SK-N-SH (cell line): ENCODE measurements around the gene ANKRD65. TPM values are rescaled to one million over a fixed set of nuclear protein-coding genes. Genes with fewer than 3 reads are reported as not detected.

Source experiments
- CTCF ChIA-PET: fragments of 300-600, 350-600 bp; formaldehyde crosslinking; extraction: SDS; loops from one replicate; lab custom pipeline; 2021; lab: Yijun Ruan, JAX
- POLR2A ChIA-PET: fragments of 350-600 bp; sonication (Branson Sonifier 250); formaldehyde crosslinking; extraction: SDS; loops from one replicate; lab custom pipeline; 2020; ENCODE audit warnings: antibody characterized with exemption, inconsistent platforms; lab: Yijun Ruan, JAX
- DNase-seq: peaks from one replicate; pipeline ENCODE4 v3.0.0; 2012
- H2AFZ ChIP-seq: fragments of 200-600 bp; sonication (generic); 2 replicates; pipeline ENCODE4 v1.8.1; 2016; ENCODE audit warnings: antibody characterized with exemption, mild to moderate bottlenecking, low read depth
- H3F3A ChIP-seq: fragments of 200-600 bp; sonication (generic); replicated peaks from 2 replicates; pipeline ENCODE3; 2016; ENCODE audit warnings: antibody characterized with exemption, mild to moderate bottlenecking; ENCODE audit not compliant: insufficient read depth
- H3K27ac ChIP-seq, 2 experiments: fragments of 200-500 bp in 1 of 2; fragments of 200-600 bp in 1 of 2; sonication (Bioruptor generic) in 1 of 2; sonication (generic), shearing (Covaris generic) in 1 of 2; 2 replicates each; pipeline versions ENCODE4 v1.5.1 to v1.6.1; 2014 to 2016; ENCODE audit warnings: low read depth in 2 of 2, inconsistent platforms in 1 of 2, low read length in 1 of 2, mild to moderate bottlenecking in 1 of 2, mixed read lengths in 1 of 2
- H3K27me3 ChIP-seq: fragments of 200-600 bp; sonication (generic), shearing (Covaris generic); 2 replicates; pipeline ENCODE4 v1.6.1; 2016; ENCODE audit warnings: mixed run types; ENCODE audit not compliant: insufficient read depth
- H3K36me3 ChIP-seq, 2 experiments: fragments of 200-500 bp in 1 of 2; fragments of 200-600 bp in 1 of 2; sonication (Bioruptor generic) in 1 of 2; sonication (generic) in 1 of 2; replicated peaks in 1 of 2; 2 replicates each; pipeline versions ENCODE3 to v1.5.1; 2014 to 2016; ENCODE audit warnings: low read length in 1 of 2, mild to moderate bottlenecking in 1 of 2; ENCODE audit not compliant: insufficient read depth in 2 of 2, control insufficient read depth in 1 of 2
- H3K4me1 ChIP-seq, 2 experiments: fragments of 200-500 bp in 1 of 2; fragments of 200-600 bp in 1 of 2; sonication (Bioruptor generic) in 1 of 2; sonication (generic), shearing (Covaris generic) in 1 of 2; 2 replicates each; pipeline versions ENCODE4 v1.5.1 to v1.6.1; 2014 to 2016; ENCODE audit warnings: low read depth in 1 of 2, low read length in 1 of 2, mixed run types in 1 of 2; ENCODE audit not compliant: insufficient read depth in 2 of 2, control insufficient read depth in 1 of 2
- H3K4me2 ChIP-seq: fragments of 200-600 bp; sonication (generic), shearing (Covaris generic); 2 replicates; pipeline ENCODE4 v1.6.1; 2017; ENCODE audit warnings: mixed run types
- H3K4me3 ChIP-seq, 2 experiments: fragments of 200-500 bp in 1 of 2; fragments of 200-600 bp in 1 of 2; sonication (Bioruptor generic) in 1 of 2; sonication (generic), shearing (Covaris generic) in 1 of 2; 2 replicates each; pipeline versions ENCODE4 v1.5.1 to v1.8.1; 2014 to 2016; ENCODE audit warnings: low read depth in 2 of 2, inconsistent platforms in 1 of 2, low read length in 1 of 2, mild to moderate bottlenecking in 1 of 2, mixed read lengths in 1 of 2, moderate library complexity in 1 of 2
- H3K79me2 ChIP-seq: fragments of 200-600 bp; sonication (generic); 2 replicates; pipeline ENCODE4 v1.8.1; 2017; ENCODE audit warnings: mild to moderate bottlenecking; ENCODE audit not compliant: insufficient read depth
- H3K9ac ChIP-seq: fragments of 200-600 bp; sonication (generic); 2 replicates; pipeline ENCODE4 v1.6.1; 2017; ENCODE audit warnings: mixed run types
- H3K9me2 ChIP-seq: fragments of 200-600 bp; sonication (generic); 2 replicates; pipeline ENCODE4 v1.6.1; 2017; ENCODE audit warnings: mixed run types
- H3K9me3 ChIP-seq: fragments of 200-600 bp; sonication (generic); 2 replicates; pipeline ENCODE4 v1.6.1; 2017; ENCODE audit warnings: mixed run types, mild to moderate bottlenecking, moderate library complexity
- H4K20me1 ChIP-seq: fragments of 200-600 bp; sonication (generic); 2 replicates; pipeline ENCODE4 v1.6.1; 2017; ENCODE audit warnings: mild to moderate bottlenecking, mixed run types; ENCODE audit not compliant: insufficient read depth
- FOSL2 ChIP-seq: IDR thresholded peaks from 2 replicates; pipeline ENCODE4 v1.4.0; 2012; ENCODE audit warnings: low read depth, mild to moderate bottlenecking, moderate library complexity, borderline replicate concordance
- FOXJ3 ChIP-seq: sonication (generic); formaldehyde crosslinking; IDR thresholded peaks from 2 replicates; pipeline ENCODE4 v1.5.1; 2020; ENCODE audit warnings: mild to moderate bottlenecking, missing genetic modification reagents
- GABPA ChIP-seq: IDR thresholded peaks from 2 replicates; pipeline ENCODE4 v1.4.0; 2012; ENCODE audit warnings: low read depth, mild to moderate bottlenecking
- GATA2 ChIP-seq: sonication (generic); formaldehyde crosslinking; IDR thresholded peaks from 2 replicates; pipeline ENCODE4 v1.5.0; 2020; ENCODE audit warnings: mild to moderate bottlenecking, missing genetic modification reagents
- IRF3 ChIP-seq: fragments of 150-350 bp; IDR thresholded peaks from 2 replicates; pipeline ENCODE4 v1.6.1; 2016; ENCODE audit warnings: mild to moderate bottlenecking, low read depth, low read length
- MAX ChIP-seq: IDR thresholded peaks from 2 replicates; pipeline ENCODE4 v1.4.0; 2012; ENCODE audit warnings: low read depth
- MEF2A ChIP-seq: IDR thresholded peaks from 2 replicates; pipeline ENCODE4 v1.4.0; 2012; ENCODE audit warnings: low read depth, borderline replicate concordance
- MXI1 ChIP-seq: IDR thresholded peaks from 2 replicates; pipeline ENCODE4 v1.6.1; 2012; ENCODE audit warnings: mild to moderate bottlenecking, low read depth, low read length, improper control_type of control experiment
- PBX3 ChIP-seq: IDR thresholded peaks from 2 replicates; pipeline ENCODE4; 2012
- RAD21 ChIP-seq: IDR thresholded peaks from 2 replicates; pipeline ENCODE4 v1.6.1; 2012; ENCODE audit warnings: mild to moderate bottlenecking, low read length
- RCOR1 ChIP-seq: fragments of 150-350 bp; IDR thresholded peaks from 2 replicates; pipeline ENCODE4 v1.6.1; 2017; ENCODE audit warnings: antibody characterized with exemption, low read length
- RXRA ChIP-seq: IDR thresholded peaks from 2 replicates; pipeline ENCODE4 v1.4.0; 2012; ENCODE audit warnings: low read depth, mild to moderate bottlenecking, borderline replicate concordance
- SIN3A ChIP-seq: IDR thresholded peaks from 2 replicates; pipeline ENCODE4 v1.6.1; 2012; ENCODE audit warnings: low read depth, mild to moderate bottlenecking, low read length, moderate library complexity, borderline replicate concordance
- SMC3 ChIP-seq: IDR thresholded peaks from 2 replicates; pipeline ENCODE4 v1.6.1; 2012; ENCODE audit warnings: low read depth, low read length, improper control_type of control experiment
- WGBS: methylation state at CpG from one replicate; pipeline ENCODE4 v1.1.6; 2017; ENCODE audit warnings: low lambda C conversion rate; 5-methylcytosine and 5-hydroxymethylcytosine counted together
- polyA plus RNA-seq, 3 experiments: library from polyadenylated mRNA; depleted of rRNA; stranded (reverse); fragments of >200 nt; gene quantifications; 2 replicates each; pipeline ENCODE4 v1.2.3, GENCODE V29; 2012
- TF ChIP-seq, protein P1 (sequence below): fragments of 200-600 bp; sonication (generic); IDR thresholded peaks from 2 replicates; pipeline ENCODE4 v1.6.1; 2017; ENCODE audit warnings: antibody characterized with exemption, mild to moderate bottlenecking, moderate library complexity

The ANKRD65 gene
- polyA plus RNA-seq, 1 of the 3 experiments (the other 2 are of a cell fraction) = 0.07 TPM

DNA sequence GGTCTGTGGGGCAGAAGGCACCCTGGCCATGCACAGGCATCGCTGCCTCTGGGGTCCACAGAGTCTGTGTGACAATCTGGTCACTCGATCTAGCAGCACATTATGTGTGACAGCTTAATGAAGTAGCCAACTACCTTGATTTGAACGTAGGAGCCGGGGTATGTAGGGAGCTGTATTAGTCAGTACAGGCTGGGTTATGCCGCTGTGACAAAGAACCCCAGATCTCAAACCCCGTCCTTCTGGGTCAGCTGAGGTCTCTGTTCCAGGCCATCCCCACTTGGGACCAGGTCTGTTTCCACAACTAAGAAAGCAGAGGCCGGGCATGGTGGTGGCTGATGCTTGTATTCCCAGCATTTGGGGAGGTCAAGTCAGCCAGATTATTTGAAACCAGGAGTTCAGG is 42.2 kb upstream of the ANKRD65 start:
- Histone ChIP-seq H3K27ac (no peak overlapping the region), H3K27me3 (no peaks in the 10 kb centered on the region), H3K4me1 (peaks cover 0 to 13% of the 10 kb centered on the region in 2 experiments; a peak in 1 of 4 replicates), H3K9ac (no peak overlapping the region), H3K36me3 (no peaks in the 10 kb centered on the region), H3F3A (no peaks in the 10 kb centered on the region), H3K79me2 (no peaks in the 10 kb centered on the region), H3K4me2 (no peak overlapping the region), H4K20me1 (no peaks in the 10 kb centered on the region), H3K9me2 (no peaks in the 10 kb centered on the region), H2AFZ (no peak overlapping the region), H3K4me3 (no peak overlapping the region), H3K9me3 (no peaks in the 10 kb centered on the region)
- ChIA-PET CTCF (interaction anchor here (0.8 kb wide), 1 partner anchor 41 kb away, joined by 4 read pairs; no protein-coding TSS in a partner anchor), POLR2A (no interaction called here)
- no peak for DNase-seq
- TF ChIP-seq RXRA (no peak), IRF3 (no peak), MXI1 (no peak), RAD21 (no peak), FOXJ3 (CRISPR knock-in tag) (no peak), FOSL2 (no peak), RCOR1 (no peak), GATA2 (no peak), MEF2A (no peak), MAX (no peak), SIN3A (no peak), PBX3 (no peak), SMC3 (no peak), GABPA (no peak)
- TF ChIP-seq, protein P1, sequence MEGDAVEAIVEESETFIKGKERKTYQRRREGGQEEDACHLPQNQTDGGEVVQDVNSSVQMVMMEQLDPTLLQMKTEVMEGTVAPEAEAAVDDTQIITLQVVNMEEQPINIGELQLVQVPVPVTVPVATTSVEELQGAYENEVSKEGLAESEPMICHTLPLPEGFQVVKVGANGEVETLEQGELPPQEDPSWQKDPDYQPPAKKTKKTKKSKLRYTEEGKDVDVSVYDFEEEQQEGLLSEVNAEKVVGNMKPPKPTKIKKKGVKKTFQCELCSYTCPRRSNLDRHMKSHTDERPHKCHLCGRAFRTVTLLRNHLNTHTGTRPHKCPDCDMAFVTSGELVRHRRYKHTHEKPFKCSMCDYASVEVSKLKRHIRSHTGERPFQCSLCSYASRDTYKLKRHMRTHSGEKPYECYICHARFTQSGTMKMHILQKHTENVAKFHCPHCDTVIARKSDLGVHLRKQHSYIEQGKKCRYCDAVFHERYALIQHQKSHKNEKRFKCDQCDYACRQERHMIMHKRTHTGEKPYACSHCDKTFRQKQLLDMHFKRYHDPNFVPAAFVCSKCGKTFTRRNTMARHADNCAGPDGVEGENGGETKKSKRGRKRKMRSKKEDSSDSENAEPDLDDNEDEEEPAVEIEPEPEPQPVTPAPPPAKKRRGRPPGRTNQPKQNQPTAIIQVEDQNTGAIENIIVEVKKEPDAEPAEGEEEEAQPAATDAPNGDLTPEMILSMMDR = no peak
- WGBS = 94% methylated on average over 3 of the region's 7 CpGs
